ENCODE data around the gene UAP1. TPM values are rescaled to one million over a fixed set of nuclear protein-coding genes. Genes with fewer than 3 reads are reported as not detected.

UAP1 gene
- total RNA-seq, 2 experiments from 2014 or later = 30.0 to 41.2 TPM

GRCh38 chr1:162629077-162629627 is 67.6 kb downstream of the UAP1 start:
- H3K4me2 ChIP-seq (ENCODE audit: low read length) = no peak overlapping the region
- H3K9me3 ChIP-seq (ENCODE audit: low read length) = no peaks in the 10 kb centered on the region
- DNase-seq (ENCODE audit: low spot score) = no peak
- H3K27ac ChIP-seq (ENCODE audit: low read depth, low read length, poor library complexity, severe bottlenecking) = no peak overlapping the region
- no TSS peak for BruUV-seq (replicated peaks)
- H3K9me2 ChIP-seq (ENCODE audit: insufficient read depth, low read length) = no peaks in the 10 kb centered on the region
- ChIA-PET CTCF (ENCODE audit: unreplicated experiment) (no interaction called here), POLR2A (no interaction called here)
- H3K36me3 ChIP-seq (ENCODE audit: insufficient read depth, low read length) = no peaks in the 10 kb centered on the region
- H3K4me1 ChIP-seq (ENCODE audit: insufficient read depth, low read length, poor library complexity, severe bottlenecking) = no peaks in the 10 kb centered on the region
- TF ChIP-seq CTCF (conservative IDR thresholded peaks at IDR 0.05; ENCODE audit: low read length) (no peak), EZH2phosphoT487 (IDR thresholded peaks at IDR 0.05; ENCODE audit: borderline replicate concordance, low read depth, low read length) (no peak)
- H2AFZ ChIP-seq (ENCODE audit: low read length) = no peak overlapping the region
- H3K79me2 ChIP-seq (ENCODE audit: insufficient read depth, low read depth, low read length) = no peaks in the 10 kb centered on the region
- no peaks in the 10 kb centered on the region for H4K20me1 ChIP-seq (ENCODE audit: insufficient read depth, low read length)
- H3K4me3 ChIP-seq (ENCODE audit: low read depth, low read length, poor library complexity, severe bottlenecking) = no peak overlapping the region
- intact Hi-C loops (cut with micrococcal nuclease; ENCODE audit: unreplicated experiment) = no loop called here

- Histone ChIP-seq H3K4me3 (ENCODE audit: low read depth, low read length, poor library complexity, severe bottlenecking) (no peak overlapping the region), H3K4me2 (ENCODE audit: low read length) (no peak overlapping the region), H3K9me2 (ENCODE audit: insufficient read depth, low read length) (no peaks in the 10 kb centered on the region), H3K36me3 (ENCODE audit: insufficient read depth, low read length) (no peaks in the 10 kb centered on the region), H3K9me3 (ENCODE audit: low read length) (no peaks in the 10 kb centered on the region), H3K79me2 (ENCODE audit: insufficient read depth, low read depth, low read length) (no peaks in the 10 kb centered on the region), H3K4me1 (ENCODE audit: insufficient read depth, low read length, poor library complexity, severe bottlenecking) (no peaks in the 10 kb centered on the region), H2AFZ (ENCODE audit: low read length) (no peak overlapping the region), H4K20me1 (ENCODE audit: insufficient read depth, low read length) (no peaks in the 10 kb centered on the region), H3K27ac (ENCODE audit: low read depth, low read length, poor library complexity, severe bottlenecking) (no peak overlapping the region)
- POLR2A ChIA-PET = interaction anchor here (0.6 to 1.0 kb wide), 3 partner anchors 16 to 359 kb away, joined by 3 to 4 read pairs (median 3); no protein-coding TSS in a partner anchor
- no peak for DNase-seq (ENCODE audit: low spot score)
- TF ChIP-seq EZH2phosphoT487 (IDR thresholded peaks at IDR 0.05; ENCODE audit: borderline replicate concordance, low read depth, low read length) = no peak
- TF ChIP-seq CTCF (conservative IDR thresholded peaks at IDR 0.05; ENCODE audit: low read length) = no peak
- intact Hi-C loops (cut with micrococcal nuclease; ENCODE audit: unreplicated experiment) = no loop called here
- CTCF ChIA-PET (ENCODE audit: unreplicated experiment) = no interaction called here
- BruUV-seq (replicated peaks) = no TSS peak
Measured at GRCh38 chr1:162629651-162630050, 68.1 kb downstream of the UAP1 start.

GRCh38 chr1:162631546-162632191 is 70.1 kb downstream of the UAP1 start:
- no peak for DNase-seq (ENCODE audit: low spot score)
- ChIA-PET CTCF (ENCODE audit: unreplicated experiment) (interaction anchor here (0.6 to 1.3 kb wide), 2 partner anchors 18 to 263 kb away, joined by 3 read pairs; no protein-coding TSS in a partner anchor), POLR2A (interaction anchor here (0.7 to 1.3 kb wide), 2 partner anchors 18 to 75 kb away, joined by 4 to 5 read pairs; no protein-coding TSS in a partner anchor)
- intact Hi-C loops (cut with micrococcal nuclease; ENCODE audit: unreplicated experiment) = no loop called here
- H4K20me1 ChIP-seq (ENCODE audit: insufficient read depth, low read length) = no peaks in the 10 kb centered on the region
- no peaks in the 10 kb centered on the region for H3K4me1 ChIP-seq (ENCODE audit: insufficient read depth, low read length, poor library complexity, severe bottlenecking)
- no peak overlapping the region for H3K4me3 ChIP-seq (ENCODE audit: low read depth, low read length, poor library complexity, severe bottlenecking)
- no peak overlapping the region for H2AFZ ChIP-seq (ENCODE audit: low read length)
- no peaks in the 10 kb centered on the region for H3K79me2 ChIP-seq (ENCODE audit: insufficient read depth, low read depth, low read length)
- H3K4me2 ChIP-seq (ENCODE audit: low read length) = no peak overlapping the region
- H3K9me2 ChIP-seq (ENCODE audit: insufficient read depth, low read length) = no peaks in the 10 kb centered on the region
- H3K36me3 ChIP-seq (ENCODE audit: insufficient read depth, low read length) = no peaks in the 10 kb centered on the region
- BruUV-seq (replicated peaks) = no TSS peak
- no peaks in the 10 kb centered on the region for H3K9me3 ChIP-seq (ENCODE audit: low read length)
- TF ChIP-seq CTCF (conservative IDR thresholded peaks at IDR 0.05; ENCODE audit: low read length) = no peak
- no peak for TF ChIP-seq EZH2phosphoT487 (IDR thresholded peaks at IDR 0.05; ENCODE audit: borderline replicate concordance, low read depth, low read length)
- no peak overlapping the region for H3K27ac ChIP-seq (ENCODE audit: low read depth, low read length, poor library complexity, severe bottlenecking)

Data from OCI-LY7 (cell line).